HG02973 (cell line): ENCODE results near the gene TNS1.

Experiments
- ATAC-seq: cut with Tn5 transposase; IDR thresholded peaks from one replicate; pipeline ENCODE4 v1.9.1; 2021; ENCODE audit warnings: moderate library complexity; ENCODE audit not compliant: unreplicated experiment

TNS1 gene

DNA sequence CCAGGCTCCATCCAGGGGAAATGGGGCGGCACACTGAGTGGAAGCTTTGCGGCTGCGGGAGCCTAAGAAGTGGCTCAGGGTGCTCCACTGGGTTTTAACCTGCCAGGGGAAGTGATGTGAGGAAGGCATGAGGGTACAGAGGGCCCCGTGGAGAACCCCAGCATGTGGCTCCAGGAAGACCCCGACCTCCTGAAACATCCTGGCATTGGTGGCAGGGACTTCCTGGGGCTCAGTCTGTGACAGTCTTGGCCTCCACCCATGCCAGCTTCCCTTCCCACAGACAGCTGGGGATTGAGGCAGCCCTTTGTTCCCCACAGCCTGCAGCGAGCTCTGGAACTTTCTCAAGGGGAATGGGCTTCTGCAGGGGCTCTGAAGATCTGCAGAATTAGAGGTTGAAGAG lies 146.6 kb downstream of the TNS1 start:
- no peak for ATAC-seq

DNA sequence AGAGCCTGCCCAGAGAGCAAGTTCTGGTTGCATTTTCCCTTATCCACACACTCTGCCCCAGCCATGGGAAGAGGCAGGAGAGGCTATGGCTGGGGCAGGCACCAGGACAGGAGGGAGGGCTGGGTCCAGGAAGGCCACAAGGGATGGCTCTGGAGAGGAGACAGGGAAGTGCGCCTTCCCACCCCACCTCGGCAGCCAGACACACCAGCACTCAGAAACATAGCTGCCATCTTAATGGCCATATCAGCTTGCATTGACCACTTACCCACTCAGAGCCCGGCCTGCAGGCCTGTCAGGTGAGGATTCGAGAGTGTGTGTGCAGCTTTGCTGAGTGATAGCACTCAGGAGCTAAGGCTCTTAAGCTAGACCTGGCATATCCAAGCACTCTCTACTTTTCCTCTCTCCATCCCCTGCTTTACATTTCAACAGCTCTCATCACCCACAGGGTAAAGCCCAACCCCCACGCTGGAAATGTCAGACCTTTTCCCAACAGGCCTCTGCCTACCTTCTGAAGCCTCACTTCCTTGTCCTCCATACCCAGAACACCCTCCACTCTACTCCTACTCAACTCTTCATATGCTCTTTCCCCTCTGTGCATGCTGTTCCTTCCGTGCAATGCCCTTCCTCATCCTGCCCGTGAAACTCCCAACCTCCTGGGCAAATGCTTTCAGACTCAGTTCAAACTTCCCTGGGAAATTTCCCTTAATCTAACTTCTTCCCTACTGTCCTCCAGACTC lies 147.9 kb downstream of the TNS1 start:
- ATAC-seq, result no peak

DNA sequence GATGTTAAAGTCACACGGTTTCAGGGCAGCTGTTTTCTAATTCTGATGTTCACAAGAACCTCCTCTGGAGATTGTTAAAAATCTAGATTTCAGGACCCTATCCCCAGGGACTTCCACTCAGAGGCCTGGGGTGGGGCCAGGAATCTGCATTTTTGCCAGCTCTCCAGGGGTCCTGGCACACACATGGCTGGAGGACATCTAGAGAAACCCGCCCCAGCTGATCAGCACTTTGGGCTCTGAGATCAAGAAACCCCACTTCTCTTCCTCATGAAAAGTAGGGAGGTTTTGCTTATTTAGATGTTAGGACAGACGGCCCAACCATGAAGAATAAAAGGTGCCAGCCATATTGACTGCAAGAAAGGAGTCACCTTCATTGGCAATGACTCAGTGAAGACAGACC lies 148.8 kb downstream of the TNS1 start:
- no peak for ATAC-seq

DNA sequence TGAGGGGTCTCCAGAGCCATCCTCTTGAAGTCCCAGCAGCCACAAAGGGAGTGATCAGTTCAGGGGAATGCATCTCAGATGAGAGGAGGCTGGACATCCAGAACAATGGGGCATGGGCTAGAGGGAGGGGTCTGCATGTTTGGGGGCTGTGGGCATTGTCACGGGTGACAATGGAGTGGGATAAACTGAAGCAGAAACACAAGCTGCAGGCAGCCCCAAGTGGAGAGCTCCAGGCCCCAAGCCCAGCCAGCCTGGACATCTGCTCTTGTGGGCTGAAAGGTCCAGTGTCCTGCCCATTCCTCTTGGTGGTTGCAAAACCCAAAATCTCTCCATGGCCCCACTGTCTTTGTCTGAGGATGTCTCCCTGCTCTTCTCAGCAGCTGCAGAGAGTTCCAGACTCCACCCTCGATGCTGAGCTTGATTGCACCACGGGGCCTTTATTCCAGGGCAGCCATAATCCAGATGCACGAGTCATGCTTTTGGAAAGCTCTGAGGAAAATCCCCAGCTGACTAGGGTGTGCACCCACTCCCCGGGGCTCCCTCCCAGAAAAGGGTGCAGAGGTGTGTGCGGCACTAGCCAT lies 149.4 kb downstream of the TNS1 start:
- no peak for ATAC-seq

DNA sequence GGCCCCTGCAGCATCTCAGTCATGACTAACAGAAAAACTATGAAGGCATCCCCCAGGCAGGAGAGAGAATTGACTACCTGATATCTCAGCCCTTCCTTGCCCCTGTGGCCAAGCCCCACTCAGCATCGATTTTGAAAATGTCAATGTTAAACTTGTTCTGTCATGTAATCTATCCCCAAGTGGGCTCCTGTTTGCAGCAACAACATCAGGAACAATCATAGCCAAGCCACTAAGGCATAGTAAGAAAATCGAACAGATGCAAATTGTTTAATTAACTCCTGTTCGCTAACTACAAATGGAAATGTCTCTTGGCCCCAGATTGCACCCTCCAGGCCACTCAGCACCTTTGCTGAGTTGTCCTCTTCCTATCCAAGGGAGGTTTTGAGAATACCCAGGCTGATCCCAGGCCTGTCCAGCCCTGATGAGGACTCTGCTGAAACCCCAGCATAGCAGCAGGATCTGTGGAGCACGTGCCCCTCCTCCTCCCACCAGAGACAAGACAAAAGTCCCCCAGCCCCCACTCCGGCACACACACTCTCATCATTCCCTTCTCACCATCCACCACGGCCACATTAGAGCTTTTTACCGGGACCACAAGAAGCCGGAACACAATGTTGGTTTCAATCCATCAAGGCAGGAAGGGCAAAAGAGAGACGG lies 150.1 kb downstream of the TNS1 start:
- ATAC-seq, result no peak

DNA sequence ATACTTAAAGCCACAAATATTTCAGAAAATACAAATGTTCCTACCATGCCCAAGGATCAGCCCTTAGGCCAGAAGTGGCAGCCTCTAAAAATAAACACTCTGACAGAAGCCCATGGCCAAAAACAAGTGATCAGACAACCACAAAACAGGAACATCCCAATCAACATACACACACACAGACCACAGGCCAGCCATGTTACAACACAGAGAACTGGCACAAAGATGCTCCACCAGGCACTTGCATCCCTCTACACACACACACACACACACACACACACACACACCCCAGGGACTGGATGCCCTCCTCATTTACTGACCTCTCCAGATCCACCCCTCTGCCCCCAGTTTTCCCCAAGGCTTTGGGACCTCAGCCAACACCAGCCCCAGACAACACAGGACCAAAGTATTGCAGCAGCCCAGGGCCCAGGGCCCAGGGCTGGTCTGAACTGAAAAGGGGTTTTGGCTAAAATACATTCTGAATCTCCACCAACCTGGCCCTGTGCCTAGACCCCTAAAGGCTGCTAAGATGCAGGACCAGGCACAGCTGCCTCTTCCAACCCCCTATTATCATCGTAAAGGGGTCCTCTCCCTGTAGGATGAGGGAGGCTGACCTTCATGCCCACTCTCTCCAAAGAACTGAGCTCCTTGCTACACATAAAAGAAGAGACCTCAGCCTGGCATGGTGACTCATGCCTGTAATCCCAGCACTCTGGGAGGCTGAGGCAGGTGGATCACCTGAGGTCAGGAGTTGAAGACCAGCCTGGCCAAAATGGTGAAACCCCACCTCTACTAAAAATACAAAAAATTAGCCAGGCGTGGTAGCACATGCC lies 151.4 kb downstream of the TNS1 start:
- ATAC-seq, result no peak

DNA sequence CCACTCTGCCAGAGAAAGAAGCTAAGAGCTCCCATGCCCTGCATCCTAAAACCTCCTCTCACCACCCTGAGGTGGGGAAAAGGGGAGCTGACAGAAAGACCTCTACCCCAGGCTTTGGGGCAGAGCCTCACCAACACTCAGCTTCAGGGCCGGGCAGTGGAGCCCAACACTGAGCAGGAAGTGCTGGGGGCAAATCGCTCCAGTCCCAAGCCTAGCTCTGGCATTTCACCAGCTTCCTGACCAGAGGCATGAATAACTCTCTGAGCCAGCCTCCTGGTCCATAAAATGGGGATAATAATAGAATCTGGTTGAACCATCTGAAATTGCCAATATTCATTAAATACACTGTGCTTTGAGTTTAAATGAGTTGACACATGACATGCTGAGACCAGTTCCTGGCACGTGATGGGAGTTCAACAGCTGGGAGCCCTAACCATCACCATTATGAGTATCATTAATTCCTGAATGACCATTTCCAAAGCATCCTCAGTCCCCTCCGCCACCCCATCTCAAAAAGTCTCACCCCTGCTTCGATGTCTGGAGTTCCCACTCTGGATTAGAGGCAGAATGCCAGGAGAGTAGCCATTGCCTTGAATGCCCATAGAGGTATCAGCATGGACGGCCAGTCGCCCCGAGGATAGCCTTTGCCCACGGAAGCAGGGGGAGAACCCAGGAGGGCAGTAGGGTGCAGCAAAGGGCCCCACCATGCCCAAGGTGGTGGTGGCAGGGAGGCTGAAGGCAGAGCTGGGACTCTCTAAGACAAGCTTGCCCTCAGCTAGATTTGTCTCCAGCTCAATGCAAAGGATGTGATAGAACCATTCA lies 153.4 kb downstream of the TNS1 start:
- ATAC-seq, result no peak

DNA sequence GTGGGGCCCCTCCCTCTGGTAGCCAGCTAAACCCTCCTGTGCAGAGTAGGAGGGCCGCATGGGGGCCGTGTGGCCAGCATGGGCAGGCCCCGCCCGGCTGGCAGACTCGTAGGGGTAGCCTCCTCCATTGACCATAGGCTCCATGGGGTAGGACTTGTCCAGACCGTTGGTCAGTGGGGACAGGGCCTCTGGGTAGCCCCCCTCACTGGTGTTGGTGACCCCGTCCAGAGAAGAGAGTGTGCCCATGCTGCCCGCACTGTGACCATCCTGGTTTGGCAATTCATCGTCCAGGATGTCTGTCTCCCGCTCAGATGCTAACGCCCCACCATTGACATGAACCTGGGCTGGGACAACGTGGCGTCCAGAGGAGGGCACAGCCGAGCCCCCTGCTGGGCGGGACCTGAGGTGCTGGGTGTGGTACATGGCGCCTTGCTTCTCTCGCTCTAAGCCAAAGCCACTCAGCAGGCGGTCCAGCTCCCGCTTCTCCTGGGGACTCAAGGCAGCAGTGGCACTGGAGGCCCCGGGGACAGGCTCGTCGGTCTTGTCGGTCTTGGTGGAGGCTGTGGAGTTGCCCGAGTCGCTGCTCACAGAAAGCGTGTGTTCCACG lies 154.3 kb downstream of the TNS1 start:
- ATAC-seq, result no peak

DNA sequence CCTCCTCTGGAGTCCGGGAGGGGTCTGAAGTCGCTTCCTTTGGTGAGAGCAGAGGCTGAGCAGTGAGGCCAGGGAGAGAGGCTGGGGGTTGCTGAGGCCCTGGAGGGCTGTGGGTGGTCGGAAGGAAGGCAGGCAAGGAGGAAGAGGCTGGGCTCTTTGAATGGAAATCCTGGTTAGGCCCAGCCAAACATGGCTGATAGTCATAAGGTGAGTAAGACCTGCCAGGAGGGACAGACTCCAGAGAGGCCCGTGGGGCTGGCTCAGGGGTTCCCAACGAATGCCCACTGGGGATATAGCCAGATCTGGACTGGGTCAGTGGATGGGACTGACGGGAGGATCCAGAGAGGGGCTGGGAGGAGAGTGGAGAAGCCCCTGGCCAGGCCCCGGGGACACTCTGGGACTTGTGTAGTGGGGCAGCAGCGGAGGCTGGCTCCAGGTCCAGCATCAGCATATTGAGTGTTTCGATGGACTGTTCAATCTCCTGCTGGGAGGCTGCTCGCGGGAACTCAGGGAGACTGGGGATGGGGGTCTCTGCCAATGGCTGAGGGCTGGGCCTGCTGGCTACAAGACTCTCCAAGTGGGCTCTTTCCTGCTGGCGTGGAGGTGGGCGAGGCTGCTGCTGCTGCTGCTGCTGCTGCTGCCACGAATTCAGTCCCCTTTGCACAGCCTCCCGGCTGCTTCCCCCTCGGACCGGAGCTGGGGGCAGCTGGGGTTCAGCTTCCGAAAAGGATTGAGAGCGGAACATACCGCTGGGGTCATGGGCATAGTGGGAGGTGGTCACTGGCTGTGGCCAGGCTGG lies 155.0 kb downstream of the TNS1 start:
- no peak for ATAC-seq

DNA sequence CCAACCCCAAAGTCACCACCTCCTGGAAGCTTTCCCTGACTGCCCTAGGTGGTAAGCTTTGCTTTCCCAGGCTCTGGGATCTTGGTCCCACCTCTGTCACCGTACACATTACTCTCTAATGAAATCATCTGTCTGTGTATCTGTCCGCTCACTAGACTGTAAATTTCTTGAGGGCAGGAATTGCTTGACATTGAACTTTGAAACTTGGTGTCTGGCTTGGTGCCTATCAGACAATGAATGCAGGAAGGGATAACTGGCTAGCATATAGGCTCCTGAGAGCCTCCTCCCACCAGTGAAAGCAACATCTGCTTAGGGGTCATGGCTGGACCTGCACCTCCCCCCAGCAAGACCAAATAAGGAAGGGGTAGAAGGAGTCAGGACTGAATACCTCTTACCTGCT lies 155.7 kb downstream of the TNS1 start:
- ATAC-seq, result no peak

DNA sequence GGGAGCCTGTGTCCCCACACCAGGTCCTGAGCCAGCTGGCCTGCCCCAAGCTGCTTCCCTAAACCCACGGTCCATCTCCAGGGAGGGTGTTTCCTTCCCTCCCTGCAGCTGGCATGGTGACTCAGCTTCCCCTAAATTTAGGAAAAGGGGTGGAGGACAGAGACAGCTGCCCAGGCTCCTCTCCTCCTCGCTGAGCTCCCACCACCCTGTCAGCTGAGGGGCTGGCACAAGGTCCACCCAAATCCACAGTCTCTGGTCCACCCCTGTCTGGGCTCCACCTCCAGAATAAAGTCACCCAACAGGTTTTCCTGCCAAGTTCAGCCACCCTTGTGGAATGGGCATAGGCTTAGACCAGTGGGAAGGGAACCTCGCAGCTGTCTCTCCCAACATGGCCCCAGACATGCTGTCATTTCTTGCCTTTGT lies 156.5 kb downstream of the TNS1 start:
- no peak for ATAC-seq

DNA sequence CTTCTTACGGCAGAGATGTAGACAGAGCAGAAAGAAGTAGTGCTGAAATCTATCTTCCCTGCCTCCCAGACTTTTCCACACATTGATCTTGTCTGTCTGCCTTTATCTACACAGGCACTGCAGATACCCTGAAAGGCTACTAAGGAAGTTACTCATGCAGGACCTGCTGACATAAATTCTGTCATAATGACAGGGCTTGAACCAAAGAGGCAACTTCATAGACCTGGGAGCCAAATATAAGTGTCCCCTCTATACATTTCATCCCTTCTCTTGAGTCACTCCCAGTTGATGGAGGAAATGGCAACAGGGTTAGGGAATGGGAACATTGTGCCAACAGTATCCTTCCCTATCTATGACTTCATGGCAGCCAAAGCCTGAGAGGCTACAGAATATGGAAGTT lies 157.5 kb downstream of the TNS1 start:
- ATAC-seq, result no peak

DNA sequence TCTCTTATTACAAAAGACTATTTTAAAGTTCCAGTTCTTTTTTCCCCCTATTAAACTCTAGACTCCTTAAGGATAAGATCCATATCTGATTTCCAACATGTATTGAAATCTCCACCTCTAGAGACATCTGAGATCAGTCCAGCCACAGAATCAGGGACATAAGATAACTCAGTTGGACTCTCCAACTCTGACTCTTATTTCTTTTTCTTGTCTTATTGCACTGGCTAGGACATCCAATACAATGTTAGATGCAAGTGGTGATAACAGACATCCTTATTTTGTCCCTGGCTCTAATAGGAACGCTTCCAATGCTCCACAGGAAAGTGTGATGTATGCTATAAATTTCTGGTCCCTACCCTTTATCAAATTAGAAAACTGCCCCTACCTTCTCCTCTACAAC lies 158.1 kb downstream of the TNS1 start:
- no peak for ATAC-seq

DNA sequence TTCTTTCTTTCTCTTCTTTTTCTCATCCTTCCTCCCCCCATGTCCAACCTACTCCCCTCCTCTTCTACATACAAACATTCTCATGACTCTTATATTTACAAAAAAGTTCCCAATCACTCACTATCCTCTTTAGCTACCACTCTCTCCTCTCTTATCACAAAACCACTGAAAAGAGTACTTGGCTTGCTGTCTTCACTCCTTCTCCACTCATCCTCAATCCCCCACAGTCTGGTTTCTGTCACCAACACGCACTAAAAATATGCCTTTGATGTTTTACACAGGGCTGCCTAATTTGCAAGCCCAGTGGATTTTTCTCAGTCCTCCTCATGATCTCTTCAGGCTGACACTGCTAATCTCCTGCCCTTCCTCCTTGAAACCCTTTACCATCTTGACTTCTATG lies 159.5 kb downstream of the TNS1 start:
- ATAC-seq, result no peak

DNA sequence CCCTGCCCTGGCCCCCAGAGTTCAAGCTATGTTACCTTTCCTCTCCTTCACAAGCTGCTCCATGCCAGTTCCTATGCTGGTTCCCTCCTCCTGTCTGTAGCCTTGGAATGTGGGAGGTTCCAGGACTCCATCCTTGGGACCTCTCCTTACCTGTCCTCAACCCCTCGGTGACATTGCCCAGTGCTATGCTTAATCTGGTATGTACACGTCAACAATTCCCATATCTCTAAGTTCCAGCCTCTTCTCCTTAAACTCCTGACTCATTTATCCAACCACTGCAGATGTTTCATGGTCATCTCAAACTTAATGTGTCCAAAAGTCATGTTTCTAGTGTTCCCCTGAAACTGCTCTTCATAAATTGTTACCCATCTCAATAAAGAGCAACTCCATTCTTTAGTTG lies 160.8 kb downstream of the TNS1 start:
- no peak for ATAC-seq

DNA sequence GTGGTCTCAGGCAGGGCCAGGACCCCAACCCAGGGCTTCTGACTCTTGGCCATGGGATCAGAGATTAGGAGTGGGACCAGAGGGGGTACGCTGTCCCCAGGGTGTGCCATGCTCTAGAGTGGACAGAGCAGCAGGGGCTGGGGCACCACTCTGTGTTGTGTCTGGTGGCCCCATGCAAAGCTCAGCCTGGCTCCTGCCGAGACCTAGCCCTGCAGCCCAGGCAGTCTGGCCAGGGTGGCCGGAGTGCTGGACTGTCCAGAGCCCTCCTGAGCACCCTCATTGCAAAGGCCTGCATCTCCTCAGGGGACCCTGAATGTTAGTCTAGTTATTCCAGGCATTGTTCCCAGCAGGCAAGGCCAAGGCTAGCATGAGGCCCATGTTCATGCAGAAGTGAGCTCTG lies 162.3 kb downstream of the TNS1 start:
- no peak for ATAC-seq

DNA sequence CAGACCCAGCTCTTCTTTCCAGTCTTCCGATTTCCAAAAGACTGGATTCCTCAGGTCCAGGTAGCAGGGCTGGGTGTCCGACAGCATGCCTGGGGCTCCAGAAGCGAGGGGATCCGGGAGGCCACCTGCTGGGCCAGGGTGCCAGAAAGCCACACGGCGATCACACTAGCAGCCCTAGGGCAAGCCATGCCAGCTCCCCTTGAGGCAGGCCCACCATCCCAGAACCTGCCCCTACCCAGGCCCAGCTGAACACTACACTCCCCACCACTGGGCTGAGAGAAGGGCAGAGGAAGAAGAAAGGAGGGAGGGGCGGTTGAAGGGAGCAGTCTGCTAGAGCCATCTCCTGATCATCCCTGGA lies 163.1 kb downstream of the TNS1 start:
- no peak for ATAC-seq

DNA sequence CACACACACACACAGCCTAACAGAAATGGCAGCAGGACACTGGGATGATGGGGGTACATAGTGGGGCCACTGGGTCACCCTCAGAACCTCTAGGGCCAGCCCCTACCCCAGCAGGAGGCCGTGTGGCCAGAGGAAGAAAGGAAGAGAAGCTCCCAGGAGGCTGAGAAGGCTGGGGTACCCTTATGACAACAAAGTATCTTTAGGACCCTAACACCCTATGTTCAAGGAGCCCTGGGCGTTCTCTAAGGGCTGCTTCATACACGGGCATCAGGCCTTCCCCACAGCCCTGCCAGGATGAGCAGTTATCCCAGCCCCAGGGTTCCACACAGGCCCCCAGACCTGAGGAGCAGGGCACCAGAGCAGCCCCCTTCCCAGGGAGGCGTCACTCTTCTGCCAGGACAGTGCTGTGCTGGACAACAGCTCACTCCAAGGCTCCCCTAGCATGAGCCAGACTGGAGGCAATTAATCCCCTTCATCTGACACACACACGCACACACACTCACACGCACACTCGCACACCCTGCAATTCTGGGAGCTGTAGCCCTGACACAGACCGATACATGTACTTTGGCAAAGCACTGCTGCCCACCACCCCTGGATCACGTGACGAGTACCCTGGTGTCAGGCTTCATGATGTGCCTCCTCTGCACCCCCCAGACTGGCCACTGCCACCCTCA lies 163.6 kb downstream of the TNS1 start:
- ATAC-seq, result no peak

DNA sequence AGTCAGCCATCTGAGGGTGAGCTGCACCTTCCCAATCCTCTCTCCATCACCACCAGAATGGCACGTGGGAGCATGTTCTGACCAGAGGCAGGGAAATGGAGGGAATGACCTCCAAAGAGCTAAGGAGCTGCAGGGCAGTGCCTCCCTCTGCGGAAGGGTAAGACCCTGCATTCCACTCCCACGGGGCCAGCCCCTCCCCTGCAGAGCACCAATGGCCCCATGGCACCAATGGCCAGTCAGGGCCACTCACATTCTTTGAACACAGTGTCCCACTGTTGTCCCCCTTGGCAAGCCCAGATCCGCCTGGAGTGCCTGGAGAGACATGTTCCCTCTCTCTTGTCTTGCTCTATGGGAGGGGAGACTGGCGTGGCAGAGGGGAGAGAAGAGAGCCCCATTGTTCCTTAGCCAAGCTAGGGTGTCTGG lies 164.4 kb downstream of the TNS1 start:
- ATAC-seq, result no peak
